PC-9 (cell line): ENCODE results near the gene TRAFD1.

Source experiments
- CTCF ChIP-seq: fragments of 200-600 bp; sonication (generic); conservative IDR thresholded peaks from 2 replicates; pipeline ENCODE4 v1.6.1; 2017; ENCODE audit warnings: mixed run types, antibody characterized with exemption, mild to moderate bottlenecking, moderate library complexity
- EZH2 ChIP-seq: fragments of 200-600 bp; sonication (generic); IDR thresholded peaks from 2 replicates; pipeline ENCODE4 v1.8.0; 2017; ENCODE audit warnings: antibody characterized with exemption, low read depth

GRCh38 chr12:112096070-112096469 is 29.3 kb upstream of the TRAFD1 start:
- no peak for TF ChIP-seq EZH2
- no peak for TF ChIP-seq CTCF
